ENCODE results near the gene CLTC.

The CLTC gene

GRCh38 chr17:59727817-59728533 is 108.3 kb downstream of the CLTC start:
- no peak for DNase-seq (ENCODE audit: low spot score)

- DNase-seq (ENCODE audit: low spot score): no peak
These were observed 110.7 kb downstream of the CLTC start for GRCh38 chr17:59730268-59730834.

GRCh38 chr17:59733697-59734096 is 114.0 kb downstream of the CLTC start:
- DNase-seq (ENCODE audit: low spot score): no peak

- DNase-seq (ENCODE audit: low spot score): no peak
These were observed 114.5 kb downstream of the CLTC start for GRCh38 chr17:59734226-59734625.

GRCh38 chr17:59737324-59737723 is 117.6 kb downstream of the CLTC start:
- no peak for DNase-seq (ENCODE audit: low spot score)

GRCh38 chr17:59743842-59744241 is 124.1 kb downstream of the CLTC start:
- no peak for DNase-seq (ENCODE audit: low spot score)

GRCh38 chr17:59745040-59745439 is 125.3 kb downstream of the CLTC start:
- DNase-seq (ENCODE audit: low spot score): no peak
